Loucy (cell line): ENCODE results near the gene SFTPB.

ENCODE experiments used
- CTCF ChIP-seq: fragments of 200-600 bp; sonication (generic); conservative IDR thresholded peaks from 2 replicates; pipeline ENCODE4 v1.5.1; 2014; ENCODE audit warnings: mild to moderate bottlenecking, antibody characterized with exemption, low read length
- EZH2phosphoT487 ChIP-seq: fragments of 200-600 bp; IDR thresholded peaks from 2 replicates; pipeline ENCODE4 v1.6.1; 2018; ENCODE audit warnings: antibody characterized with exemption, mild to moderate bottlenecking, moderate library complexity, borderline replicate concordance

DNA sequence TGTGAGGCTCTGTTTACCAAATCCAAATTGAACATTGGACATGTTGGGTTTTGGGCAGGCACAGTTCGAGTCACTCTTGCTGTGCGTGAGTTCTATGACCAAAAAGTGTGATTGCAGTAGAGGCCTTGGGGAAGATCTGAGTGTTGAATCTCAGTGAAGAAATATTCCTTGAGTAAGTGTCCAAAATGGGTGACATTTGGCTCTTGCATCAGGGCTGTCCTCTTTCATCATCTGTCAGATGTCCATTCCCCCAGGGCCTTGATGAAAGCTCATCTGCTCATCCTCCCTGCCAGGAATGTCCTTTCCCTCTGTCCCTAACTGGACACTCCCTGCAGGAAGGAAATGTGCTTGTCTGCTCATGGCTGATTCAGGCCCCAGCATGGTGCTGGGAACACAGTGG lies 6.4 kb upstream of the SFTPB start:
- TF ChIP-seq CTCF: no peak
- TF ChIP-seq EZH2phosphoT487: no peak
